GM21737 (cell line): Measurements from ENCODE around the gene FOXD4L6.
"Not testable (repeated sequence)": the region's sequence is repeated elsewhere in the genome, so short reads cannot be mapped to it uniquely, and the experiment has no call there.

Experiments
- ATAC-seq: cut with Tn5 transposase; IDR thresholded peaks from one replicate; pipeline ENCODE4 v1.9.1; 2021; ENCODE audit warnings: mild to moderate bottlenecking, moderate library complexity; ENCODE audit not compliant: unreplicated experiment

FOXD4L6 gene

GRCh38 chr9:41128581-41128980 lies at the start of gene FOXD4L6:
TSS of gene FOXD4L6 (minus strand) at chr9:41128681. CDS start at chr9:41128383, 298 bp downstream.
- not testable (repeated sequence) for ATAC-seq

GRCh38 chr9:41174994-41175393 lies 46.5 kb upstream of the FOXD4L6 start:
- ATAC-seq, result not testable (repeated sequence)

- not testable (repeated sequence) for ATAC-seq
These were observed 21.6 kb upstream of the FOXD4L6 start for GRCh38 chr9:41150116-41150515.

GRCh38 chr9:41141878-41142277 lies 13.4 kb upstream of the FOXD4L6 start:
- not testable (repeated sequence) for ATAC-seq

- not testable (repeated sequence) for ATAC-seq
These were observed 1.6 kb downstream of the FOXD4L6 start for GRCh38 chr9:41126746-41127446.

- ATAC-seq, result not testable (repeated sequence)
These were observed 2.5 kb downstream of the FOXD4L6 start for GRCh38 chr9:41125936-41126335.

- ATAC-seq, result not testable (repeated sequence)
These were observed 3.3 kb downstream of the FOXD4L6 start for GRCh38 chr9:41125109-41125658.

GRCh38 chr9:41124250-41125108 lies 4.0 kb downstream of the FOXD4L6 start:
- not testable (repeated sequence) for ATAC-seq

GRCh38 chr9:41123812-41124211 lies 4.7 kb downstream of the FOXD4L6 start:
- ATAC-seq, result not testable (repeated sequence)

GRCh38 chr9:41123396-41123795 lies 5.1 kb downstream of the FOXD4L6 start:
- ATAC-seq, result not testable (repeated sequence)

GRCh38 chr9:41120696-41121095 lies 7.8 kb downstream of the FOXD4L6 start:
- ATAC-seq, result not testable (repeated sequence)

GRCh38 chr9:41119719-41120118 lies 8.8 kb downstream of the FOXD4L6 start:
- ATAC-seq, result not testable (repeated sequence)

GRCh38 chr9:41119311-41119710 lies 9.2 kb downstream of the FOXD4L6 start:
- not testable (repeated sequence) for ATAC-seq

GRCh38 chr9:41113348-41113747 lies 15.1 kb downstream of the FOXD4L6 start:
- not testable (repeated sequence) for ATAC-seq

GRCh38 chr9:41111414-41111813 lies 17.1 kb downstream of the FOXD4L6 start:
- ATAC-seq, result not testable (repeated sequence)

GRCh38 chr9:41110913-41111312 lies 17.6 kb downstream of the FOXD4L6 start:
- ATAC-seq, result not testable (repeated sequence)

- not testable (repeated sequence) for ATAC-seq
These were observed 19.2 kb downstream of the FOXD4L6 start for GRCh38 chr9:41109253-41109652.

- not testable (repeated sequence) for ATAC-seq
These were observed 19.7 kb downstream of the FOXD4L6 start for GRCh38 chr9:41108816-41109215.

GRCh38 chr9:41106472-41107116 lies 21.9 kb downstream of the FOXD4L6 start:
- ATAC-seq, result not testable (repeated sequence)

GRCh38 chr9:41105557-41106253 lies 22.8 kb downstream of the FOXD4L6 start:
- not testable (repeated sequence) for ATAC-seq
